Astrocyte (in vitro differentiated cells and primary cell): Measurements from ENCODE around the gene HPF1. TPM values are rescaled to one million over a fixed set of nuclear protein-coding genes. Genes with fewer than 3 reads are reported as not detected.

Experiments
- DNase-seq: peaks from one replicate; pipeline ENCODE4 v3.0.0-alpha.2; 2010; ENCODE audit warnings: low read depth
- FAIRE-seq: peaks from 2 replicates; lab custom pipeline; 2011; peaks lifted over from hg19 to GRCh38; lab: Jason Lieb, UNC
- H2AFZ ChIP-seq: 2 replicates; pipeline ENCODE4 v1.6.0; 2012; ENCODE audit warnings: low read depth, low read length, inconsistent platforms
- H3K27ac ChIP-seq: 2 replicates; pipeline ENCODE4 v1.5.1; 2011; ENCODE audit warnings: low read depth, low read length, inconsistent platforms
- H3K27me3 ChIP-seq: 2 replicates; pipeline ENCODE4 v1.6.0; 2011; ENCODE audit warnings: low read length, inconsistent platforms; ENCODE audit not compliant: insufficient read depth
- H3K36me3 ChIP-seq: 2 replicates; pipeline ENCODE4 v1.5.1; 2011; ENCODE audit warnings: low read length, inconsistent platforms; ENCODE audit not compliant: insufficient read depth
- H3K4me1 ChIP-seq: 2 replicates; pipeline ENCODE4 v1.5.1; 2011; ENCODE audit warnings: low read length, inconsistent platforms; ENCODE audit not compliant: insufficient read depth
- H3K4me2 ChIP-seq: 2 replicates; pipeline ENCODE4 v1.6.0; 2012; ENCODE audit warnings: low read length, inconsistent platforms
- H3K4me3 ChIP-seq: 2 replicates; pipeline ENCODE4 v1.5.1; 2011; ENCODE audit warnings: low read depth, mild to moderate bottlenecking, low read length, inconsistent platforms; ENCODE audit not compliant: insufficient read depth
- H3K79me2 ChIP-seq: 2 replicates; pipeline ENCODE4 v1.6.0; 2012; ENCODE audit warnings: mild to moderate bottlenecking, low read length, inconsistent platforms; ENCODE audit not compliant: insufficient read depth
- H3K9ac ChIP-seq: 2 replicates; pipeline ENCODE4 v1.6.0; 2012; ENCODE audit warnings: mild to moderate bottlenecking, low read length, inconsistent platforms
- H3K9me3 ChIP-seq: 2 replicates; pipeline ENCODE4 v1.5.1; 2012; ENCODE audit warnings: low read depth, mild to moderate bottlenecking, low read length, inconsistent platforms; ENCODE audit not compliant: insufficient read depth
- H4K20me1 ChIP-seq: 2 replicates; pipeline ENCODE4 v1.6.0; 2012; ENCODE audit warnings: low read length, inconsistent platforms; ENCODE audit not compliant: insufficient read depth
- H3K27ac Mint-ChIP-seq: one replicate; pipeline ENCODE4 v1.8.0; 2021; ENCODE audit warnings: mild to moderate bottlenecking, mixed read lengths; ENCODE audit not compliant: unreplicated experiment
- H3K27me3 Mint-ChIP-seq: one replicate; pipeline ENCODE4 v1.8.0; 2021; ENCODE audit warnings: low read depth, mixed read lengths; ENCODE audit not compliant: unreplicated experiment
- H3K36me3 Mint-ChIP-seq: one replicate; pipeline ENCODE4 v1.8.0; 2021; ENCODE audit warnings: low read depth, mixed read lengths; ENCODE audit not compliant: unreplicated experiment
- H3K4me1 Mint-ChIP-seq: one replicate; pipeline ENCODE4 v1.8.0; 2021; ENCODE audit warnings: low read depth, mixed read lengths; ENCODE audit not compliant: unreplicated experiment
- H3K4me3 Mint-ChIP-seq: one replicate; pipeline ENCODE4 v1.8.0; 2021; ENCODE audit warnings: mild to moderate bottlenecking, moderate library complexity, mixed read lengths; ENCODE audit not compliant: unreplicated experiment
- H3K9me3 Mint-ChIP-seq: one replicate; pipeline ENCODE4 v1.8.0; 2021; ENCODE audit warnings: mild to moderate bottlenecking, mixed read lengths; ENCODE audit not compliant: unreplicated experiment
- EZH2 ChIP-seq: IDR thresholded peaks from 2 replicates; pipeline ENCODE4 v1.6.1; 2012; ENCODE audit warnings: mild to moderate bottlenecking, low read length, inconsistent platforms; ENCODE audit not compliant: insufficient read depth
- total RNA-seq: library from RNA; stranded (reverse); gene quantifications from 2 replicates; pipeline ENCODE4 v1.2.1, GENCODE V29; 2021
- TF ChIP-seq, protein P1 (sequence below): IDR thresholded peaks from 2 replicates; pipeline ENCODE4 v1.5.1; 2011; ENCODE audit warnings: low read depth, mild to moderate bottlenecking, inconsistent platforms, low read length, moderate library complexity; ENCODE audit not compliant: insufficient read depth

HPF1 gene
- total RNA-seq, 1 donor from 2014 or later, result 19.7 TPM

DNA sequence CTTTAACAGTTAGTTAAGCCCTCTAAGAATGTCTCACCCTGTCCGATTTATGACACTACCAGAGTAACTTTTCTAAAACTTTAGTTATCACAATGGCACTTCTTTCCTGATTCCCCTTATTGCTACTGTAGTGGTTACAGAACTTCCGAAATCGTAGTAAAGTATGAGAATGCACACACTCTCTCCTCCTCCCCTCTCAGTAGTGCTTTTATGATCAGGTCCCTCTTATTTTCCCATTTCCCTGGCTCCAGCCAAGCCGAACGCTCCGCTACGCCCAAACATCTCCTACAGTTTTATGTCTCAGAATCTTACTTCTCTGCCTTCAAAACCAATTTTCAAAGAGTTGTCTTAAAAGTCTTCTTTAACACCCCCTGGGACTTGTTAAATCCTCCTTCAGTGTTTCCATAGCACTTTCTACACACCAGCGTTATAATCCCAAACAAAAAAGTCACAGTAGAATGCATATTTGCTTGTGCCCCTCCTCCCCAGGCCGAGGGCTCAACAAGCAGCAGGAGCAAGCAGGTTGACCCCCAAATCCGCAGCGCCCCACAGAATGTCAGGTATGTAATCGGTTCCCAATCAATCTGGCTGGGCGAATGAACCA, 671 bp downstream of the HPF1 start:
- H2AFZ ChIP-seq, result peak overlapping the region; percentile 97
- no peaks in the 10 kb centered on the region for H3K27me3 Mint-ChIP-seq
- TF ChIP-seq, protein P1, sequence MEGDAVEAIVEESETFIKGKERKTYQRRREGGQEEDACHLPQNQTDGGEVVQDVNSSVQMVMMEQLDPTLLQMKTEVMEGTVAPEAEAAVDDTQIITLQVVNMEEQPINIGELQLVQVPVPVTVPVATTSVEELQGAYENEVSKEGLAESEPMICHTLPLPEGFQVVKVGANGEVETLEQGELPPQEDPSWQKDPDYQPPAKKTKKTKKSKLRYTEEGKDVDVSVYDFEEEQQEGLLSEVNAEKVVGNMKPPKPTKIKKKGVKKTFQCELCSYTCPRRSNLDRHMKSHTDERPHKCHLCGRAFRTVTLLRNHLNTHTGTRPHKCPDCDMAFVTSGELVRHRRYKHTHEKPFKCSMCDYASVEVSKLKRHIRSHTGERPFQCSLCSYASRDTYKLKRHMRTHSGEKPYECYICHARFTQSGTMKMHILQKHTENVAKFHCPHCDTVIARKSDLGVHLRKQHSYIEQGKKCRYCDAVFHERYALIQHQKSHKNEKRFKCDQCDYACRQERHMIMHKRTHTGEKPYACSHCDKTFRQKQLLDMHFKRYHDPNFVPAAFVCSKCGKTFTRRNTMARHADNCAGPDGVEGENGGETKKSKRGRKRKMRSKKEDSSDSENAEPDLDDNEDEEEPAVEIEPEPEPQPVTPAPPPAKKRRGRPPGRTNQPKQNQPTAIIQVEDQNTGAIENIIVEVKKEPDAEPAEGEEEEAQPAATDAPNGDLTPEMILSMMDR, result no peak
- no peak for TF ChIP-seq EZH2

DNA sequence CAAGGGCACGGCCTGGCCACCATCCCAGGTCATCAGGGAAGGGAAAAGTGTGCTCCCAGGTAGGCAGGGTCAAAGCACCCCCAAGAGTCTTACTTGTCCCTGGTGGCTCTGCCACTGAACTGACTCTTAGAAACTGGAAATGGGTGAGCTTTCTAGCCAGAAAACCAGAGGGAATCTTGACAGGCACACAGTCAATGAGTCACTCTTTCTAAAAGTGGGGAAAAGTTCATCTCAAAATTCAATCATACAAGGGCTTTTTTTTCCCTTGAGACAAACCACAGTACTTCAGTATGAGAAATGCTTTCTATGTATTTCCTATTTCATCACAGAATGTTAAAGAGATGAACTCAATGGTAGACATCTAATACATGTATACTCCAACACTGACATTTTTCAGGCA, 12.5 kb downstream of the HPF1 start:
- Histone ChIP-seq H3K79me2 (no peaks in the 10 kb centered on the region), H3K4me3 (no peak overlapping the region), H3K9me3 (no peaks in the 10 kb centered on the region), H3K9ac (no peak overlapping the region), H3K27ac (no peak overlapping the region), H3K4me2 (no peak overlapping the region), H3K4me1 (no peaks in the 10 kb centered on the region), H2AFZ (no peak overlapping the region), H4K20me1 (peaks cover 3% of the 10 kb centered on the region), H3K36me3 (peaks cover 8% of the 10 kb centered on the region), H3K27me3 (no peaks in the 10 kb centered on the region)
- DNase-seq (peak; percentile 36), FAIRE-seq (peak; percentile 47)
- Mint-ChIP-seq H3K36me3 (no peaks in the 10 kb centered on the region), H3K4me3 (no peak overlapping the region), H3K27me3 (no peaks in the 10 kb centered on the region), H3K9me3 (no peaks in the 10 kb centered on the region), H3K27ac (peak overlapping the region; percentile 53), H3K4me1 (peaks cover 11% of the 10 kb centered on the region)
- no peak for TF ChIP-seq EZH2
- TF ChIP-seq, protein P1, result no peak

More for the DNA sequence above, 671 bp downstream of the HPF1 start:
- Mint-ChIP-seq H3K27ac (peak overlapping the region; percentile 36), H3K4me3 (peak overlapping the region; percentile 94), H3K36me3 (no peaks in the 10 kb centered on the region), H3K9me3 (no peaks in the 10 kb centered on the region), H3K4me1 (peaks cover 6% of the 10 kb centered on the region)
- Histone ChIP-seq H3K4me3 (peak overlapping the region; percentile 96), H3K4me1 (peaks cover 11% of the 10 kb centered on the region), H3K27me3 (no peaks in the 10 kb centered on the region), H3K9ac (peak overlapping the region; percentile 81), H3K4me2 (peak overlapping the region; percentile 94), H3K9me3 (no peaks in the 10 kb centered on the region), H3K79me2 (peaks cover 22% of the 10 kb centered on the region), H3K27ac (peak overlapping the region; percentile 49), H4K20me1 (peaks cover 8% of the 10 kb centered on the region), H3K36me3 (no peaks in the 10 kb centered on the region)
- FAIRE-seq (peak; percentile 67), DNase-seq (no peak)

DNA sequence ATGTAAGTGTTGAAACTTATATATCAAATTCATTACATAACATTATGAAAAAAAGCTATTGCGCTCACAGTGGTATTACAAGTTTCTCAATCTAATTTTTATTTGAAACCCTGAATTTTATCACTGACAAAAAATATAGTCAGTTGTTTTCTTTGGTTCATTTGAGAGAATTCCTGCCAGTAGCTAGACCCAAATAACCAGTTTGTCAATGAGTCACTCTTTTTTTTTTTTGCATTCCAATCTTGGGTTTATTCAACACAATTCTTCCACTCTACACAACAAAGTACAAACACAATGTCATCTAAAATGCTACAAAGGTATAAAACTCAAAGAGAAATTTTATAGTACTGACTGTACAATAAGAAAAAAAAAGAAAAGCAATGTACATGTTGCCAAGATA, 13.1 kb downstream of the HPF1 start:
- H3K4me2 ChIP-seq, result no peak overlapping the region
- Mint-ChIP-seq H3K27me3 (no peaks in the 10 kb centered on the region), H3K27ac (peak overlapping the region; percentile 34), H3K4me3 (no peak overlapping the region), H3K36me3 (peaks cover under 1% of the 10 kb centered on the region), H3K9me3 (no peaks in the 10 kb centered on the region), H3K4me1 (peaks cover 11% of the 10 kb centered on the region)
- H3K27ac ChIP-seq, result no peak overlapping the region
- H3K27me3 ChIP-seq, result no peaks in the 10 kb centered on the region
- no peak overlapping the region for H3K9ac ChIP-seq
- no peak overlapping the region for H2AFZ ChIP-seq
- peaks cover 3% of the 10 kb centered on the region for H4K20me1 ChIP-seq
- TF ChIP-seq EZH2, result no peak
- peaks cover 6% of the 10 kb centered on the region for H3K36me3 ChIP-seq
- H3K4me3 ChIP-seq, result no peak overlapping the region
- no peak for DNase-seq
- H3K9me3 ChIP-seq, result no peaks in the 10 kb centered on the region
- no peak for FAIRE-seq
- H3K4me1 ChIP-seq, result no peaks in the 10 kb centered on the region
- H3K79me2 ChIP-seq, result no peaks in the 10 kb centered on the region
